Upper lobe of left lung (tissue), 6 donors: ENCODE results near the gene SLC6A16. TPM values are rescaled to one million over a fixed set of nuclear protein-coding genes. Genes with fewer than 3 reads are reported as not detected.
A peak's percentile ranks its signal among the peaks of the same experiment; 100 is the strongest.

Experiments
- ATAC-seq, 2 donors: fragments of 200-7000 bp; cut with Tn5 transposase; one replicate each; pipeline ENCODE4 v1.9.1; 2022; ENCODE audit warnings: mild to moderate bottlenecking in 2 of 2, moderate library complexity in 2 of 2; ENCODE audit not compliant: low FRiP score in 2 of 2
- DNase-seq, 2 donors: peaks; one replicate each; pipeline ENCODE4 v3.0.0-alpha.2; 2019 to 2020
- H3K27ac ChIP-seq, 4 donors: fragments of 200-600 bp; sonication (generic); one replicate each; pipeline ENCODE4 v1.5.1; 2016 to 2019
- H3K27me3 ChIP-seq, 4 donors: fragments of 200-600 bp; sonication (generic); one replicate each; pipeline ENCODE4 v1.5.1; 2017 to 2019
- H3K36me3 ChIP-seq, 4 donors: fragments of 200-600 bp; sonication (generic); one replicate each; pipeline ENCODE4 v1.5.1; 2016 to 2019
- H3K4me1 ChIP-seq, 4 donors: fragments of 200-600 bp; sonication (generic); one replicate each; pipeline ENCODE4 v1.5.1; 2018 to 2019
- H3K4me3 ChIP-seq, 4 donors: fragments of 200-600 bp; sonication (generic); one replicate each; pipeline ENCODE4 v1.5.1; 2017 to 2019; ENCODE audit warnings: mild to moderate bottlenecking in 2 of 4, moderate library complexity in 1 of 4
- H3K9me3 ChIP-seq, 4 donors: fragments of 200-600 bp; sonication (generic); one replicate each; pipeline ENCODE4 v1.5.1; 2018 to 2019
- EP300 ChIP-seq, 4 donors: sonication (generic); formaldehyde crosslinking; IDR thresholded peaks; one replicate each; pipeline ENCODE4 v1.5.1; 2017; ENCODE audit warnings: antibody characterized with exemption in 4 of 4, control low read depth in 2 of 4
- POLR2A ChIP-seq, 4 donors: fragments of 450-650 bp; IDR thresholded peaks; one replicate each; pipeline ENCODE4 v1.5.1; 2016 to 2017; ENCODE audit warnings: antibody characterized with exemption in 4 of 4, mild to moderate bottlenecking in 2 of 4
- POLR2AphosphoS5 ChIP-seq, 2 donors: sonication (generic); formaldehyde crosslinking; IDR thresholded peaks; one replicate each; pipeline ENCODE4 v1.5.1; 2017; ENCODE audit warnings: antibody characterized with exemption in 2 of 2
- WGBS, 2 donors: methylation state at CpG; one replicate each; pipeline ENCODE4 v1.1.5; 2017 to 2018; 5-methylcytosine and 5-hydroxymethylcytosine counted together
- total RNA-seq, 6 donors: library from RNA; depleted of rRNA in 4 of 6; stranded (reverse); fragments of >200 nt in 4 of 6; gene quantifications; one replicate each; pipeline versions ENCODE4 v1.1.0 to v1.2.1, GENCODE V29; 2016 to 2021
- TF ChIP-seq, protein P1 (sequence below), 6 experiments: fragments of 450-650 bp in 4 of 6; fragments of 200-600 bp in 2 of 6; sonication (generic) in 2 of 6; IDR thresholded peaks; one replicate each; pipeline ENCODE4 v1.5.1; 2016 to 2019; ENCODE audit warnings: antibody characterized with exemption in 6 of 6
- donor health status: DM: no; HTN: no; CAD: no; lungs with moderate emphysema.
- donor health status: DM: no; HTN: yes; CAD: no; lungs with severe emphysema.

The SLC6A16 gene
- total RNA-seq, 6 donors from 2014 or later: 0.44 to 4.2 (median 2.0) TPM

DNA sequence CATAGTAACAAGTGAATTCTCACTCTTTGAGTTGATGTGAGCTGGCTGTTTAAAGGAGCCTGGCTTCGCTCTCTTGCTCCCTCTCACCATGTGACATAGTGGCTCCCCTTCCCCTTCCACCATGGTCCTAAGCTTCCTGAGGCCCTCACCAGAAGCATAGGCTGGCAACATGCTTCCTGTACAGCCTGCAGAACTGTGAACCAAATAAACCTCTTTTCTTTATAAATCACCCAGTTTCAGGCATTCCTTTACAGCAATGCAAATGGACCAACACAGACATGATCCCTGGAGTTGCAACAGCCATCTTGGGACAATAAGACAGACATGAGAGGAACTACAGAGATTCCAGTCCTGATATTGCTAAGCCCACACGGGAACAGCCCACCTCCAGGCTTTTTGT lies 24.6 kb upstream of the SLC6A16 start:
- WGBS, 2 donors: 94 to 96% methylated on average over 2 of the region's 2 CpGs
- Histone ChIP-seq H3K4me3 (no peak overlapping the region), H3K27me3 (no peaks in the 10 kb centered on the region), H3K4me1 (no peaks in the 10 kb centered on the region), H3K9me3 (no peaks in the 10 kb centered on the region), H3K27ac (no peak overlapping the region), H3K36me3 (peaks cover 3 to 91% (median 58%) of the 10 kb centered on the region in 4 donors)
- TF ChIP-seq, protein P1, sequence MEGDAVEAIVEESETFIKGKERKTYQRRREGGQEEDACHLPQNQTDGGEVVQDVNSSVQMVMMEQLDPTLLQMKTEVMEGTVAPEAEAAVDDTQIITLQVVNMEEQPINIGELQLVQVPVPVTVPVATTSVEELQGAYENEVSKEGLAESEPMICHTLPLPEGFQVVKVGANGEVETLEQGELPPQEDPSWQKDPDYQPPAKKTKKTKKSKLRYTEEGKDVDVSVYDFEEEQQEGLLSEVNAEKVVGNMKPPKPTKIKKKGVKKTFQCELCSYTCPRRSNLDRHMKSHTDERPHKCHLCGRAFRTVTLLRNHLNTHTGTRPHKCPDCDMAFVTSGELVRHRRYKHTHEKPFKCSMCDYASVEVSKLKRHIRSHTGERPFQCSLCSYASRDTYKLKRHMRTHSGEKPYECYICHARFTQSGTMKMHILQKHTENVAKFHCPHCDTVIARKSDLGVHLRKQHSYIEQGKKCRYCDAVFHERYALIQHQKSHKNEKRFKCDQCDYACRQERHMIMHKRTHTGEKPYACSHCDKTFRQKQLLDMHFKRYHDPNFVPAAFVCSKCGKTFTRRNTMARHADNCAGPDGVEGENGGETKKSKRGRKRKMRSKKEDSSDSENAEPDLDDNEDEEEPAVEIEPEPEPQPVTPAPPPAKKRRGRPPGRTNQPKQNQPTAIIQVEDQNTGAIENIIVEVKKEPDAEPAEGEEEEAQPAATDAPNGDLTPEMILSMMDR (IDR thresholded peaks at IDR 0.05): no peak
- TF ChIP-seq EP300 (IDR thresholded peaks at IDR 0.05) (no peak), POLR2AphosphoS5 (IDR thresholded peaks at IDR 0.05) (no peak), POLR2A (IDR thresholded peaks at IDR 0.05) (no peak)
- DNase-seq (no peak), ATAC-seq (no peak)

DNA sequence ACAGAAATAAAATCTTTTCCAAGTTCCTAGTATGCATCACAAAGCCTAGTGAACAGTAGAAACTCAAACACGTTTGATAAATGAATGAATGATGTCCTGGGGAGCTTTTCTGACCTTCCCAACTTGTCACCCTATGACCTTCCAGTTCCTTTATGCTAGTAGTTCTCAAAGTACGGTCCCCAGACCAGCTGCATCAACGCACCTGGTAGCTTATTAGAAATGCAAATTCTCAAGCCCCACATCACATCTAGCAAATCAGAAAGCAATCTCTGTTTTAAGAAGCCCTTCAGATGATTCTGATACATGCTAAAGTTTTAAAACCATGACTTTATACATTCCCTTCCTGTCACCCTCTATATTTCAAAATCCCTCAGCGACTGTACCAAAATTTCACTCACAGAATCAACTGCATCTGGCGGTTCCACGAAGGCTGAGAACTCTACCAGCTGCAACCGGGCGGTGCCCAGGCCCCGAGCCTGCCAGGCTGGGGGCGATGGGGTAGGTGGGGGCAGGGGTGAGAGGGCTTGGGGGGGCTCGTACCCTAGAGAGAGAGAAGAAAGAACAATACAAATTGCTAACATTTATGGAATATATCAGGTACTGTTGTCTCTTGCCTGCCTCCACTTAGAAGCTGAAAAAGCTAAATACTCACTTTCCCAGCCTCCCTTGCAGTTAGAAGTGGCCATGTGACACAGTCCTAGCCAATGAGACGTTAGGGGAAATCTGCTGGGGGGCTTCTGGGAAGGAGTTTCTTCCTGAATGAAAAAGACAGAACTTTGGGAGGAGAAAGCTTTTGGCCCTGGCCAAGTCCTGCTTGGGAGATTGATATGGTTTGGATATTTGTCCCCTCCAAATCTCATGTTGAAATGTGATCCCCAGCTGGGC lies 23.6 kb upstream of the SLC6A16 start:
- H3K4me1 ChIP-seq: no peaks in the 10 kb centered on the region
- no peak for TF ChIP-seq EP300 (IDR thresholded peaks at IDR 0.05)
- TF ChIP-seq, protein P1 (IDR thresholded peaks at IDR 0.05): no peak
- TF ChIP-seq POLR2A (IDR thresholded peaks at IDR 0.05): no peak
- no peak for TF ChIP-seq POLR2AphosphoS5 (IDR thresholded peaks at IDR 0.05)
- DNase-seq (no peak), ATAC-seq (no peak)
- H3K27ac ChIP-seq: no peak overlapping the region
- no peaks in the 10 kb centered on the region for H3K27me3 ChIP-seq
- H3K4me3 ChIP-seq: no peak overlapping the region
- peaks cover 3 to 92% (median 60%) of the 10 kb centered on the region in 4 donors for H3K36me3 ChIP-seq
- no peaks in the 10 kb centered on the region for H3K9me3 ChIP-seq
- WGBS, 2 donors: 94 to 95% methylated on average over 12 of the region's 12 CpGs

DNA sequence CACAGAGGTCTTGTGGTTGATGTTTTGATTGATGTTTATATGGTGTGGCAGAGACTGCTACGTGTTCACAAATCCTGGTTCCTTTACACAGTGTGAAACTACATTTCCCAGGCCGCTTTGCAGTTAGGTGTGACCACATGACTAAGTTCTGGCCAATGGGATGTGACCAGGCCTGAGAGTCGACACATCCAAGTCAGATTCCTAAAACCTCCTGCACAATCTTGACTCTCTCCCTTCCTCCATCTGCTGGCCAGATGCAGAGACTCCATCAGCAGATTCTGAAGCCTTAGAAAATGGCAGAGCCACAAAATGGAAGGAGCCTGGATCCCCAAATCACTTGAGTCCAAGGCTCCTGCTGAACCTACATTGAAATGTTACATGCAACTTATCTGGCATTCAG lies 22.8 kb upstream of the SLC6A16 start:
- 71 to 73% methylated on average over 3 of the region's 3 CpGs for WGBS, 2 donors
- no peak overlapping the region for H3K4me3 ChIP-seq
- DNase-seq: no peak
- ATAC-seq: peak in 1 of 2 donors; percentile 61
- no peaks in the 10 kb centered on the region for H3K9me3 ChIP-seq
- no peaks in the 10 kb centered on the region for H3K4me1 ChIP-seq
- H3K27ac ChIP-seq: no peak overlapping the region
- H3K36me3 ChIP-seq: peaks cover 3 to 92% (median 66%) of the 10 kb centered on the region in 4 donors
- no peaks in the 10 kb centered on the region for H3K27me3 ChIP-seq
- TF ChIP-seq, protein P1 (IDR thresholded peaks at IDR 0.05): no peak
- TF ChIP-seq POLR2A (IDR thresholded peaks at IDR 0.05): no peak
- TF ChIP-seq EP300 (IDR thresholded peaks at IDR 0.05): no peak
- no peak for TF ChIP-seq POLR2AphosphoS5 (IDR thresholded peaks at IDR 0.05)

DNA sequence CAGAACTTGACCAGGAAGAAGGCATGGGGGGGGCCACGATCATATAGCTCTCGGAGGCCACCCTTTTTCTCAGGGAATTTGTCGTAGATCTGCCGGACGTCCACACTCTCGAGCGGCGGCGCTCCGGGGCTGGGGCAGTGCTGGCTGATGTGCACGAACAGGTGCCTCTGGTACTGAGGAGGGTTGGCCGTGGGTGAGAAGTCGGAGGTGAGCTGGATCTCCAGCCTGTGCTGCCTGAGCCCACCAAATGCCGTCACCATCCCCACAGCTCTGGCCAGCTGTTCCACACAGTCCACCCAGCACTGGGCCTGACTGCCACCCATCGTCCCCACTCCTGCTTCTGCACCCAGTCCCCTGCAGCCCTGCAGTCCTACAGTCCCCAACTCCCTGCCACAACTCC lies 22.2 kb upstream of the SLC6A16 start:
- no peak overlapping the region for H3K4me3 ChIP-seq
- 96 to 98% methylated on average over 15 of the region's 15 CpGs for WGBS, 2 donors
- peaks cover 3 to 92% (median 72%) of the 10 kb centered on the region in 4 donors for H3K36me3 ChIP-seq

More for the DNA sequence above, 22.2 kb upstream of the SLC6A16 start:
- Histone ChIP-seq H3K27ac (no peak overlapping the region), H3K9me3 (no peaks in the 10 kb centered on the region), H3K27me3 (no peaks in the 10 kb centered on the region), H3K4me1 (no peaks in the 10 kb centered on the region)
- DNase-seq (peak in 1 of 2 donors; percentile 82), ATAC-seq (peak in 1 of 2 donors; percentile 17)
- no peak for TF ChIP-seq POLR2AphosphoS5 (IDR thresholded peaks at IDR 0.05)
- TF ChIP-seq, protein P1 (IDR thresholded peaks at IDR 0.05): no peak
- no peak for TF ChIP-seq POLR2A (IDR thresholded peaks at IDR 0.05)
- TF ChIP-seq EP300 (IDR thresholded peaks at IDR 0.05): no peak
